ENCODE results near the gene RHBDL1. TPM values are rescaled to one million over a fixed set of nuclear protein-coding genes. Genes with fewer than 3 reads are reported as not detected.
A peak's percentile ranks its signal among the peaks of the same experiment; 100 is the strongest.

The RHBDL1 gene
- total and polyA plus RNA-seq, 2 donors (not counting 3 experiments of a cell fraction or from before 2014, with no cell fraction given), result 1.1 to 1.8 TPM

DNA sequence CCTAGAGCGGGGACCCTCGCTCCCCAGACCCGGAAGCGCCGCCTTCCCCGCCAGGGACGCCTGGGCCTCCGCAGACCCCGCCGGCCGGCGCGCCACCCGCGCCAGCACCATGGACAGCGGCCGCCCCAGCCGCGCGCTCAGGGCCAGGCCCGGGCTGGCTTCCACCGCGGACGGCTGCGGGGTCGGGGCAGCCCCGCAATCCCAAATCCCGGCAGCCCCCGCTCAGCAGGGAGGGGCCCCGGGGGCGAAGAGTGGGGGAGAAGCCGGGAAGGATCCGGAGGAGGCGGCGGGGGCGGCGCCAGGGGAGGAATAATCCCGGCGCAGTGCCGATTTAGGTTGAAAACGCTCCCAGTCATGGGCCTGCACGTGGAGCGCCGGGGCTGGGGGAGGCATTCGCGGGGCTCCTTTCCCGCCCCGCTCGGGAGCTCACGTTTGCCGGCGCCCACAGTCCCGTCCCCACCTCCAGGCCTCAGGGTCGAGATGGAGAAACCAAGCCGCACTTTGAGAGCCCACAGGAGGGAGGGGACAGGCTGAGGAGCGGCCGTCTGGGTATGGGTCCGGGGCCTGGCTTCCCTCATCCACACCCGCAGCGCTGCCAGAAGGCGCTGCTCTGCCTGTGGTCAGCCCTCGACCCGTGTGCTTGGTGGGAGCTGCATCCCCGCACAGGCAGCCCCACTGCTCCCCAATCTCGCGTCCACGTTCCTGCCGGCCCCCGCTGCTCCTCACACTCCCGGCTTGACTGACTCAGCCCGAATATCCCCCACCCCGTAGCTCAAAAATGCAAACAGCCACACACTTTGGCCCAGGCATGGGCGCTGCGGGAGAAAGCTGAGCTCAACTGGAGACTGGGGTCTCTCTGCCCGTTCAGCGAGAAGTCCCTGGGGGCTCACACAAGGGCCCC, 25.5 kb downstream of the RHBDL1 start:
- DNase-seq (ENCODE audit: low read depth, low spot score), result no peak
- POLR2A ChIA-PET, result no interaction called here
- no peaks in the 10 kb centered on the region for H4K20me1 ChIP-seq (replicated peaks; ENCODE audit: control insufficient read depth, extremely low read depth, insufficient read depth, low read length)

DNA sequence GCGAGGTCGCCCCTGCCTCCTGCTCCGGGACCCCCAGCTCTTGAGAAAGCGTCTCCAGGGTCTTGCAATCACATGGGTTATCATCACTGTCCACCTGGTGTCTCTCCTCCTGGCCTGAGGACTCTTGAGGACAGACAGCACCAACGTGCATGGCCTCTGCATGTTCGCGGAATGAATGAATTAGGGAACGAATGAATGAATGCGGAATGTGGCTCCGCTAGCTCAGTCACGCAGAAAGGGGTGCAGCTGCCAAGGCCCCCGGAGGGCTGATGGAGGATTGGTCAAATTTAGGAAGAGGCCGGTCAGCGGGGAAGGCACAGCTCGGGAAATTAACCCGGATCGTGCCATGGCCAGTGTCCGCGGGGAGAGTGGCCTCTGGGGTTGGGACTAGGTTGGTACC, 26.9 kb downstream of the RHBDL1 start:
- FAIRE-seq, result no peak
- BruUV-seq (replicated peaks), result no TSS peak
- no peak for DNase-seq (ENCODE audit: low read depth, low spot score)
- POLR2A ChIA-PET, result interaction anchor here (0.7 kb wide), 1 partner anchor 908 kb away, joined by 3 read pairs; no protein-coding TSS in a partner anchor
- Histone ChIP-seq H2AFZ (ENCODE audit: low read depth, low read length) (no peak overlapping the region), H3K4me3 (replicated peaks in 1 of 3; ENCODE audit: insufficient read depth in 1 of 3, low read depth in 1 of 3, low read length in 3 of 3) (no peak overlapping the region), H3K9ac (replicated peaks; ENCODE audit: extremely low read depth, insufficient read depth, low read length) (no peak overlapping the region), H3K9me3 (replicated peaks; ENCODE audit: control insufficient read depth, insufficient read depth, low read length) (no peaks in the 10 kb centered on the region), H3K36me3 (ENCODE audit: control insufficient read depth in 2 of 2, extremely low read depth in 1 of 2, insufficient read depth in 2 of 2, low read length in 2 of 2) (no peaks in the 10 kb centered on the region), H3K4me1 (ENCODE audit: control insufficient read depth, extremely low read depth, insufficient read depth, low read length) (no peaks in the 10 kb centered on the region), H3K4me2 (ENCODE audit: insufficient read depth, low read length) (no peak overlapping the region), H3K79me2 (ENCODE audit: control insufficient read depth, insufficient read depth, low read length) (no peaks in the 10 kb centered on the region), H3K27me3 (ENCODE audit: control insufficient read depth in 2 of 2, insufficient read depth in 2 of 2, low read length in 2 of 2) (peaks cover 39% of the 10 kb centered on the region in 2 experiments), H3K9me1 (replicated peaks; ENCODE audit: control insufficient read depth, extremely low read depth, insufficient read depth, low read length) (no peaks in the 10 kb centered on the region), H4K20me1 (replicated peaks; ENCODE audit: control insufficient read depth, extremely low read depth, insufficient read depth, low read length) (no peaks in the 10 kb centered on the region), H3K27ac (ENCODE audit: insufficient read depth, low read depth, low read length) (no peak overlapping the region)
- dilution Hi-C loops (cut with MboI; ENCODE audit: extremely low pct_ligation_motif_present, low sequenced_read_pairs), result no loop called here
- CTCF ChIA-PET, result interaction anchor here (1.1 to 2.7 kb wide), 4 partner anchors 10 to 355 kb away, joined by 3 to 10 read pairs (median 6); partner anchors contain the start of genes METRN and WDR24
- intact Hi-C loops (cut with micrococcal nuclease), result no loop called here
- no peak for TF ChIP-seq GATA2 (IDR thresholded peaks at IDR 0.05; ENCODE audit: insufficient read depth, insufficient read length, low read depth, low read length)

More for the DNA sequence above, 25.5 kb downstream of the RHBDL1 start:
- Histone ChIP-seq H3K9me3 (replicated peaks; ENCODE audit: control insufficient read depth, insufficient read depth, low read length) (no peaks in the 10 kb centered on the region), H3K27me3 (ENCODE audit: control insufficient read depth in 2 of 2, insufficient read depth in 2 of 2, low read length in 2 of 2) (peaks cover 29 to 31% of the 10 kb centered on the region in 2 experiments), H2AFZ (ENCODE audit: low read depth, low read length) (no peak overlapping the region), H3K4me3 (replicated peaks in 1 of 3; ENCODE audit: insufficient read depth in 1 of 3, low read depth in 1 of 3, low read length in 3 of 3) (no peak overlapping the region), H3K9me1 (replicated peaks; ENCODE audit: control insufficient read depth, extremely low read depth, insufficient read depth, low read length) (no peaks in the 10 kb centered on the region), H3K4me2 (ENCODE audit: insufficient read depth, low read length) (no peak overlapping the region), H3K36me3 (ENCODE audit: control insufficient read depth in 2 of 2, extremely low read depth in 1 of 2, insufficient read depth in 2 of 2, low read length in 2 of 2) (no peaks in the 10 kb centered on the region), H3K9ac (replicated peaks; ENCODE audit: extremely low read depth, insufficient read depth, low read length) (no peak overlapping the region), H3K27ac (ENCODE audit: insufficient read depth, low read depth, low read length) (no peak overlapping the region), H3K4me1 (ENCODE audit: control insufficient read depth, extremely low read depth, insufficient read depth, low read length) (no peaks in the 10 kb centered on the region), H3K79me2 (ENCODE audit: control insufficient read depth, insufficient read depth, low read length) (no peaks in the 10 kb centered on the region)
- dilution Hi-C loops (cut with MboI; ENCODE audit: extremely low pct_ligation_motif_present, low sequenced_read_pairs) (no loop called here), intact Hi-C loops (cut with micrococcal nuclease) (no loop called here)
- TF ChIP-seq, protein P1, sequence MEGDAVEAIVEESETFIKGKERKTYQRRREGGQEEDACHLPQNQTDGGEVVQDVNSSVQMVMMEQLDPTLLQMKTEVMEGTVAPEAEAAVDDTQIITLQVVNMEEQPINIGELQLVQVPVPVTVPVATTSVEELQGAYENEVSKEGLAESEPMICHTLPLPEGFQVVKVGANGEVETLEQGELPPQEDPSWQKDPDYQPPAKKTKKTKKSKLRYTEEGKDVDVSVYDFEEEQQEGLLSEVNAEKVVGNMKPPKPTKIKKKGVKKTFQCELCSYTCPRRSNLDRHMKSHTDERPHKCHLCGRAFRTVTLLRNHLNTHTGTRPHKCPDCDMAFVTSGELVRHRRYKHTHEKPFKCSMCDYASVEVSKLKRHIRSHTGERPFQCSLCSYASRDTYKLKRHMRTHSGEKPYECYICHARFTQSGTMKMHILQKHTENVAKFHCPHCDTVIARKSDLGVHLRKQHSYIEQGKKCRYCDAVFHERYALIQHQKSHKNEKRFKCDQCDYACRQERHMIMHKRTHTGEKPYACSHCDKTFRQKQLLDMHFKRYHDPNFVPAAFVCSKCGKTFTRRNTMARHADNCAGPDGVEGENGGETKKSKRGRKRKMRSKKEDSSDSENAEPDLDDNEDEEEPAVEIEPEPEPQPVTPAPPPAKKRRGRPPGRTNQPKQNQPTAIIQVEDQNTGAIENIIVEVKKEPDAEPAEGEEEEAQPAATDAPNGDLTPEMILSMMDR (IDR thresholded peaks at IDR 0.05; ENCODE audit: extremely low read depth in 1 of 2, insufficient read depth in 1 of 2, low read depth in 1 of 2, low read length in 2 of 2), result no peak
- peak; percentile 86 for TF ChIP-seq EZH2 (IDR thresholded peaks at IDR 0.05; ENCODE audit: borderline replicate concordance, low read depth, low read length, severe bottlenecking)
- BruUV-seq (replicated peaks), result no TSS peak
- no peak for FAIRE-seq
- CTCF ChIA-PET, result no interaction called here

All from endothelial cell of umbilical vein (primary cell).